Panc1 (cell line): ENCODE measurements around the gene SCGB1D2.

Source experiments
- CTCF ChIP-seq: fragments of 450-650 bp; IDR thresholded peaks from 2 replicates; pipeline ENCODE4 v1.5.1; 2017; ENCODE audit warnings: mild to moderate bottlenecking
- POLR2AphosphoS5 ChIP-seq: IDR thresholded peaks from 2 replicates; pipeline ENCODE4 v1.6.1; 2012; ENCODE audit warnings: mild to moderate bottlenecking, low read depth, low read length, moderate library complexity

- TF ChIP-seq CTCF (no peak), POLR2AphosphoS5 (no peak)
Observed at GRCh38 chr11:62267050-62267449, 25.0 kb downstream of the SCGB1D2 start.
